Activated naive CD4-positive, alpha-beta T cell treated with anti-CD3 and anti-CD28 coated beads, Interleukin-2, amount 50 U/mL, for 24 hours (primary cell): Measurements from ENCODE around the gene PRSS21.
A peak's percentile ranks its signal among the peaks of the same experiment; 100 is the strongest.

Experiments
- H3K27ac Mint-ChIP-seq: one replicate; pipeline ENCODE4 v1.8.0; 2021; ENCODE audit warnings: mild to moderate bottlenecking, mixed read lengths
- H3K27me3 Mint-ChIP-seq: one replicate; pipeline ENCODE4 v1.8.0; 2021; ENCODE audit warnings: mixed read lengths
- H3K36me3 Mint-ChIP-seq: one replicate; pipeline ENCODE4 v1.8.0; 2021; ENCODE audit warnings: mixed read lengths
- H3K4me1 Mint-ChIP-seq: one replicate; pipeline ENCODE4 v1.8.0; 2021; ENCODE audit warnings: mixed read lengths
- H3K4me3 Mint-ChIP-seq: one replicate; pipeline ENCODE4 v1.8.0; 2021; ENCODE audit warnings: mild to moderate bottlenecking, mixed read lengths
- H3K9me3 Mint-ChIP-seq: one replicate; pipeline ENCODE4 v1.8.0; 2021; ENCODE audit warnings: mixed read lengths

The PRSS21 gene

GRCh38 chr16:2839650-2840450, 22.8 kb downstream of the PRSS21 start:
- no peaks in the 10 kb centered on the region for H3K9me3 Mint-ChIP-seq
- no peak overlapping the region for H3K4me3 Mint-ChIP-seq
- H3K27me3 Mint-ChIP-seq, result no peaks in the 10 kb centered on the region
- H3K4me1 Mint-ChIP-seq, result peaks cover 33% of the 10 kb centered on the region
- H3K27ac Mint-ChIP-seq, result no peak overlapping the region
- no peaks in the 10 kb centered on the region for H3K36me3 Mint-ChIP-seq

GRCh38 chr16:2840914-2841313, 23.9 kb downstream of the PRSS21 start:
- no peaks in the 10 kb centered on the region for H3K36me3 Mint-ChIP-seq
- H3K4me3 Mint-ChIP-seq, result no peak overlapping the region
- peaks cover 33% of the 10 kb centered on the region for H3K4me1 Mint-ChIP-seq
- no peaks in the 10 kb centered on the region for H3K9me3 Mint-ChIP-seq
- no peaks in the 10 kb centered on the region for H3K27me3 Mint-ChIP-seq
- no peak overlapping the region for H3K27ac Mint-ChIP-seq

- Mint-ChIP-seq H3K27ac (no peak overlapping the region), H3K36me3 (no peaks in the 10 kb centered on the region), H3K9me3 (no peaks in the 10 kb centered on the region), H3K27me3 (no peaks in the 10 kb centered on the region), H3K4me1 (peaks cover 39% of the 10 kb centered on the region), H3K4me3 (peak overlapping the region; percentile 82)
Observed at GRCh38 chr16:2841606-2842339, 24.7 kb downstream of the PRSS21 start.

GRCh38 chr16:2842340-2843000, 25.4 kb downstream of the PRSS21 start:
- H3K27me3 Mint-ChIP-seq, result no peaks in the 10 kb centered on the region
- no peaks in the 10 kb centered on the region for H3K9me3 Mint-ChIP-seq
- peak overlapping the region; percentile 91 for H3K27ac Mint-ChIP-seq
- no peaks in the 10 kb centered on the region for H3K36me3 Mint-ChIP-seq
- H3K4me1 Mint-ChIP-seq, result peaks cover 44% of the 10 kb centered on the region
- peak overlapping the region; percentile 82 for H3K4me3 Mint-ChIP-seq

- Mint-ChIP-seq H3K27me3 (no peaks in the 10 kb centered on the region), H3K36me3 (no peaks in the 10 kb centered on the region), H3K4me3 (no peak overlapping the region), H3K4me1 (peaks cover 38% of the 10 kb centered on the region), H3K9me3 (no peaks in the 10 kb centered on the region), H3K27ac (no peak overlapping the region)
Observed at GRCh38 chr16:2843526-2843925, 26.5 kb downstream of the PRSS21 start.

- no peak overlapping the region for H3K4me3 Mint-ChIP-seq
- H3K27ac Mint-ChIP-seq, result no peak overlapping the region
- H3K4me1 Mint-ChIP-seq, result peaks cover 29% of the 10 kb centered on the region
- no peaks in the 10 kb centered on the region for H3K27me3 Mint-ChIP-seq
- no peaks in the 10 kb centered on the region for H3K36me3 Mint-ChIP-seq
- no peaks in the 10 kb centered on the region for H3K9me3 Mint-ChIP-seq
Observed at GRCh38 chr16:2845116-2845515, 28.1 kb downstream of the PRSS21 start.

GRCh38 chr16:2846511-2847310, 29.7 kb downstream of the PRSS21 start:
- Mint-ChIP-seq H3K27ac (peak overlapping the region; percentile 59), H3K4me3 (no peak overlapping the region), H3K9me3 (no peaks in the 10 kb centered on the region), H3K36me3 (no peaks in the 10 kb centered on the region), H3K27me3 (no peaks in the 10 kb centered on the region), H3K4me1 (peaks cover 23% of the 10 kb centered on the region)

- no peaks in the 10 kb centered on the region for H3K27me3 Mint-ChIP-seq
- peaks cover 2% of the 10 kb centered on the region for H3K9me3 Mint-ChIP-seq
- H3K36me3 Mint-ChIP-seq, result no peaks in the 10 kb centered on the region
- peaks cover 11% of the 10 kb centered on the region for H3K4me1 Mint-ChIP-seq
- no peak overlapping the region for H3K4me3 Mint-ChIP-seq
- no peak overlapping the region for H3K27ac Mint-ChIP-seq
Observed at GRCh38 chr16:2848933-2849725, 32.1 kb downstream of the PRSS21 start.

GRCh38 chr16:2852003-2852730, 35.1 kb downstream of the PRSS21 start:
- Mint-ChIP-seq H3K27me3 (no peaks in the 10 kb centered on the region), H3K4me1 (peaks cover 1% of the 10 kb centered on the region), H3K9me3 (peaks cover 8% of the 10 kb centered on the region)

GRCh38 chr16:2852731-2853507, 35.9 kb downstream of the PRSS21 start:
- no peak overlapping the region for H3K4me3 Mint-ChIP-seq
- H3K27me3 Mint-ChIP-seq, result peaks cover 3% of the 10 kb centered on the region
- no peaks in the 10 kb centered on the region for H3K36me3 Mint-ChIP-seq
- H3K4me1 Mint-ChIP-seq, result peaks cover 5% of the 10 kb centered on the region
- H3K9me3 Mint-ChIP-seq, result peaks cover 8% of the 10 kb centered on the region
- no peak overlapping the region for H3K27ac Mint-ChIP-seq

More at GRCh38 chr16:2852003-2852730, 35.1 kb downstream of the PRSS21 start:
- H3K27ac Mint-ChIP-seq, result no peak overlapping the region
- H3K4me3 Mint-ChIP-seq, result no peak overlapping the region
- no peaks in the 10 kb centered on the region for H3K36me3 Mint-ChIP-seq

GRCh38 chr16:2853531-2854073, 36.6 kb downstream of the PRSS21 start:
- no peak overlapping the region for H3K27ac Mint-ChIP-seq
- no peaks in the 10 kb centered on the region for H3K36me3 Mint-ChIP-seq
- H3K9me3 Mint-ChIP-seq, result peaks cover 8% of the 10 kb centered on the region
- no peak overlapping the region for H3K4me3 Mint-ChIP-seq
- peaks cover 3% of the 10 kb centered on the region for H3K27me3 Mint-ChIP-seq
- H3K4me1 Mint-ChIP-seq, result peaks cover 5% of the 10 kb centered on the region

GRCh38 chr16:2854700-2855309, 37.8 kb downstream of the PRSS21 start:
- H3K36me3 Mint-ChIP-seq, result no peaks in the 10 kb centered on the region
- H3K4me3 Mint-ChIP-seq, result no peak overlapping the region
- peaks cover 5% of the 10 kb centered on the region for H3K4me1 Mint-ChIP-seq
- H3K27me3 Mint-ChIP-seq, result peaks cover 3% of the 10 kb centered on the region
- peak overlapping the region; percentile 48 for H3K27ac Mint-ChIP-seq
- H3K9me3 Mint-ChIP-seq, result peaks cover 8% of the 10 kb centered on the region

- no peak overlapping the region for H3K27ac Mint-ChIP-seq
- H3K9me3 Mint-ChIP-seq, result peaks cover 8% of the 10 kb centered on the region
- H3K4me3 Mint-ChIP-seq, result no peak overlapping the region
- peaks cover 5% of the 10 kb centered on the region for H3K4me1 Mint-ChIP-seq
- H3K36me3 Mint-ChIP-seq, result no peaks in the 10 kb centered on the region
- H3K27me3 Mint-ChIP-seq, result peaks cover 6% of the 10 kb centered on the region
Observed at GRCh38 chr16:2855536-2855935, 38.5 kb downstream of the PRSS21 start.
